LNCaP clone FGC (cell line): ENCODE data around the gene ATP11A.

Source experiments
- DNase-seq: peaks from one replicate; pipeline ENCODE4 v3.0.0-alpha.2; 2011; ENCODE audit warnings: low read depth
- H3K4me3 ChIP-seq: 2 replicates; pipeline ENCODE4 v1.5.1; 2011; ENCODE audit warnings: mild to moderate bottlenecking, low read depth, low read length, control low read depth
- CTCF ChIP-seq: IDR thresholded peaks from 2 replicates; pipeline ENCODE4 v1.5.1; 2012; ENCODE audit warnings: mild to moderate bottlenecking; ENCODE audit not compliant: control insufficient read depth, insufficient read depth; ENCODE audit errors: extremely low read depth

The ATP11A gene

GRCh38 chr13:112889351-112890290, 199.8 kb downstream of the ATP11A start:
- no peak for TF ChIP-seq CTCF
- DNase-seq, result no peak
- H3K4me3 ChIP-seq, result no peak overlapping the region

DNA sequence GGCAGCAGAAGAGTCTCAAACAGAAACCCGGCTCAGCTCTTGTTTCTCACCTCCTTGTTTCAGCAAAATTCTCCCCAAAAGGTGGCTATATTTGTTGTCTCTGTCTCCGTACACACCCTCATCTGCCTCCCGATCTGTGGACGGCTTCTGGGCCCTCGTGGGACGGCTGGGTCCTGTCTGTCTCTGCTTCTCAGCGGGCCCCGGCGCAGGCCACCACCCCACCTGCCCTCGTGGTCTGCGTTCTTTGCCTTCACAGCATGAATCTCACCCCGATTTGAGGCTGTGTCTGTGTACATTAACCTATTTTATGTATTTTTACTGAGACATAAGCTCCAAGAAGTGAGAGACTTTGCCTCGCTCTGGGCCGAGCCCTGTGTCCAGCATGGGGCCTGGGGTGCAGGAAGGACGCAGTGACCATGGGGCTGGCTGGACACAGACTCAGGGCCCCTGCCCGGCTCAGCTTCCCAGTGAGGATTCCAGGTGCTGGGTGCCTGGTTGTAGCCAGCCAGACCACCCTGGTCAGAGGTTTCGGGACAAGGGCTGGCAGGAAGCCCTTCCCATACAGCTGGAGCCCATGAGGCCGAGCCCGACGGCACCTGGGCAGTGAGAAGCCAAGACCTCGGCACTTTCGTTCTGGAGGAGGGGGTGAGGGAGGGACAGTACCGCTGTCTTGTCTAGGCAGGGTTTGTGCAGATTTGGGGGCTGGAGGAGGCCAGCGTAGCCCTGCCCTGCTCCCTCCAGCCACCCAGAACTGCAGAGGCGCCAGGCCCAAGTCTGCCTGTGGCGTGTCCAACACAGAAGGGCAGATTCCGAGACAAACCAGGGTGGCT, 200.7 kb downstream of the ATP11A start:
- TF ChIP-seq CTCF, result no peak
- no peak overlapping the region for H3K4me3 ChIP-seq
- no peak for DNase-seq

DNA sequence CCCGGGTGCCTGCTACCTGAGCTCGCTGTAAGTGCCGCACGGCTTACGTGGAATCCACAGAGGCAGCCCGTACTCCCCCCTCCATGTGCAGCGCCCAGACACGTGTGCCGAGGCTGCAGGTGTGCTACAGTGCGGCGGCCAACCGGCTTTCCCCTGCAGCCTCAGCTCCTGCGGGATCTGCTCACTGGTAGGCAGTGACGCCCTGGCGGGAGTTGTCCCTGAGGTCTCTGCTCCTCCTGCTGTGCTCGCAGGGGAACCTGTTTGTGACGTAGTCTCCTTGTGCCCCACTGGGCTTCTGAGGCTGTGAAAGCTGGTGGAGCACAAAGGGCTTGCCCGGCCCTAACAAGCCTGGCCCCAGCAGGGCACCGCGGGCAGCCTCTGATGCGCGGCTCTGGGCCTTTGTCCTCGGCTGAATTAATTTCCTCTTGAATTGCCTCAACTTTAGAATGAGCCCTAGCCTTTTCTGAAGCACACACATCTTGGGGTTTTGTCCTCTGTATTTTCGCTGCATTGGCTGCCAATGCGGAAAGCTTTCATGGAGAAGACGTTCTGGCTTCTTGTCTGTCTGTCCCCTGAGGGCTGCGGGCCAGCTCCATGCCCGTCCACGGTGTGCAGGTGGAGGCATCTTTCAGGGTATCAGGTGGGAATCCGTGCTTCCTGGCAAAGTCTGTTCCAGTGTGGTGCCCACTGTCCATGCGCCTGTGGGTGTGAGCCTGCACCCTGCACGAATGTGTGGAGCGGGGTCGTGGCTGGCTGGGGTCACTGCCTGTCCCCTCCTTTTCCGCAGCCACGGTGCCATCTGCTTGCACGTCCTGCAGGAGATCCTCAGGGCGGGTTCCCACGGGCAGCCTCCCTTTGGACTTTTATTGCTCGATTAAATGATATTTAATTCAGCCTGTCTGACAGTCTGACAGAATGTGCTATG, 201.9 kb downstream of the ATP11A start:
- no peak overlapping the region for H3K4me3 ChIP-seq
- no peak for TF ChIP-seq CTCF
- no peak for DNase-seq

- no peak for TF ChIP-seq CTCF
- H3K4me3 ChIP-seq, result no peak overlapping the region
- DNase-seq, result no peak
These were observed 202.8 kb downstream of the ATP11A start for GRCh38 chr13:112892426-112893206.

DNA sequence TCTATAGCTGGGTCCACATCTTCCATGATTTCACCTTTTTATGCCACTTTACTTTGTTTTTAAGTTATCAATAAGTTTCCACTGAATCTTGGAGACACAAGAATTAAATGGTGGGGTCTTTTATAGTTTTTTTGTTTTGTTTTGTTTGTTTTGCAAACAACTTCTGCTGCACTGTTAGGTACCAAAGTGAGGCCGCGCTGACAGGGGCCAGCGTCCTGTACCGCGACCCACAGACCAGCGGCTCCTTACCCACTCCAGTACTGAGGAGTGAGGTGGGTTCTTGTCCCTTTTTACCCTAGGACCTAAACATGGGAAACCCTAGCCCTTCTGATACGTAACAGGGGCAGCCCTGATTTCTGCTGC, 203.3 kb downstream of the ATP11A start:
- no peak overlapping the region for H3K4me3 ChIP-seq
- DNase-seq, result no peak
- no peak for TF ChIP-seq CTCF
